Testis (tissue), 3 donors: Measurements from ENCODE around the gene TNNI3K. TPM values are rescaled to one million over a fixed set of nuclear protein-coding genes. Genes with fewer than 3 reads are reported as not detected.

ENCODE experiments used
- DNase-seq: peaks from one replicate; pipeline ENCODE4 v3.0.0-alpha.2; 2019
- H3K27ac ChIP-seq, 2 donors: fragments of 200-600 bp; sonication (generic); one replicate each; pipeline ENCODE4 v1.5.1; 2019
- H3K27me3 ChIP-seq: fragments of 200-600 bp; sonication (generic); one replicate; pipeline ENCODE4 v1.5.1; 2019
- H3K36me3 ChIP-seq: fragments of 200-600 bp; sonication (generic); one replicate; pipeline ENCODE4 v1.5.1; 2017; ENCODE audit warnings: low read depth; ENCODE audit errors: missing control alignments
- H3K4me1 ChIP-seq: fragments of 200-600 bp; sonication (generic); one replicate; pipeline ENCODE4 v1.5.1; 2019
- H3K4me3 ChIP-seq, 2 donors: fragments of 200-600 bp; sonication (generic); one replicate each; pipeline ENCODE4 v1.5.1; 2017 to 2019
- H3K9me3 ChIP-seq: fragments of 200-600 bp; sonication (generic); one replicate; pipeline ENCODE4 v1.5.1; 2017
- POLR2A ChIP-seq: fragments of 450-650 bp; IDR thresholded peaks from one replicate; pipeline ENCODE4 v1.6.1; 2017; ENCODE audit warnings: antibody characterized with exemption, mild to moderate bottlenecking, moderate library complexity
- WGBS, 2 donors: methylation state at CpG; one replicate each; pipeline ENCODE4 v1.1.5; 2018; 5-methylcytosine and 5-hydroxymethylcytosine counted together
- intact Hi-C: fragments of 100-400 bp; cut with DNase I; formaldehyde crosslinking; loops from one replicate; pipeline ENCODE4 v1.15.1; 2023; ENCODE audit warnings: low total_unique reads
- polyA plus RNA-seq: library from polyadenylated mRNA; stranded (reverse); fragments of 350-450 nt; fragmentation: Illumina TruSeq; extraction: RNeasy Lipid Tissue Mini Kit (QIAGEN cat#74804); gene quantifications from one replicate; pipeline ENCODE4 v1.2.3, GENCODE V29; 2014; ENCODE audit warnings: low read depth, low replicate concordance; ENCODE audit not compliant: insufficient read depth
- total RNA-seq, 2 donors: library from RNA; depleted of rRNA; stranded (reverse); fragments of >200 nt; gene quantifications; one replicate each; pipeline ENCODE4 v1.2.3, GENCODE V29; 2016
- TF ChIP-seq, protein P1 (sequence below), 3 experiments: fragments of 450-650 bp in 2 of 3; fragments of 200-600 bp in 1 of 3; sonication (generic) in 1 of 3; IDR thresholded peaks; one replicate each; pipeline ENCODE4 v1.5.1; 2016 to 2019; ENCODE audit warnings: antibody characterized with exemption in 3 of 3, mild to moderate bottlenecking in 2 of 3, moderate library complexity in 1 of 3

Gene TNNI3K
- total and polyA plus RNA-seq, 3 donors from 2014 or later = 6.4 to 6.8 (median 6.5) TPM

DNA sequence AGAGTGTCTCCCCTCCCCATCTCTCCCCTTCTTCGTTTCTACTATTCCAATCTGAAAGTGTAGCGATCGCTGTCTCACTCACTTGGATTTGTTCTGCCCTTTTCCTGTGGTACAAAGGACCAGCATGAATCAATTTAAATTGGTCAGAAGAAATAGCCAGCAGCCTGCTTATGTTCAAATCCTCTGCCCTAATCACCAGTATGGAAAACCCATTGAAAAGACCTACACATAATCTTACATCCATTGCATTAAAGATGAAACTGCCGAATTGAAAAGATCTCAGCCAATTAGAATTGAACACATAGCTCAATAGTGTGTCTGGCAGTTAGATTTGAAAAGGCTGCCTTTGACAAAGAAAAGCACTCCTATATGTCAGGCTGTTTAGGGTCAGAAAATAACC, 122.6 kb downstream of the TNNI3K start:
- Histone ChIP-seq H3K27ac (no peak overlapping the region), H3K36me3 (no peaks in the 10 kb centered on the region), H3K9me3 (no peaks in the 10 kb centered on the region), H3K4me1 (no peaks in the 10 kb centered on the region), H3K27me3 (no peaks in the 10 kb centered on the region), H3K4me3 (no peak overlapping the region)
- intact Hi-C loops = no loop called here
- TF ChIP-seq, protein P1, sequence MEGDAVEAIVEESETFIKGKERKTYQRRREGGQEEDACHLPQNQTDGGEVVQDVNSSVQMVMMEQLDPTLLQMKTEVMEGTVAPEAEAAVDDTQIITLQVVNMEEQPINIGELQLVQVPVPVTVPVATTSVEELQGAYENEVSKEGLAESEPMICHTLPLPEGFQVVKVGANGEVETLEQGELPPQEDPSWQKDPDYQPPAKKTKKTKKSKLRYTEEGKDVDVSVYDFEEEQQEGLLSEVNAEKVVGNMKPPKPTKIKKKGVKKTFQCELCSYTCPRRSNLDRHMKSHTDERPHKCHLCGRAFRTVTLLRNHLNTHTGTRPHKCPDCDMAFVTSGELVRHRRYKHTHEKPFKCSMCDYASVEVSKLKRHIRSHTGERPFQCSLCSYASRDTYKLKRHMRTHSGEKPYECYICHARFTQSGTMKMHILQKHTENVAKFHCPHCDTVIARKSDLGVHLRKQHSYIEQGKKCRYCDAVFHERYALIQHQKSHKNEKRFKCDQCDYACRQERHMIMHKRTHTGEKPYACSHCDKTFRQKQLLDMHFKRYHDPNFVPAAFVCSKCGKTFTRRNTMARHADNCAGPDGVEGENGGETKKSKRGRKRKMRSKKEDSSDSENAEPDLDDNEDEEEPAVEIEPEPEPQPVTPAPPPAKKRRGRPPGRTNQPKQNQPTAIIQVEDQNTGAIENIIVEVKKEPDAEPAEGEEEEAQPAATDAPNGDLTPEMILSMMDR (IDR thresholded peaks at IDR 0.05) = no peak
- TF ChIP-seq POLR2A = no peak
- 91 to 94% methylated on average over 4 of the region's 4 CpGs for WGBS, 2 donors
- DNase-seq = no peak

DNA sequence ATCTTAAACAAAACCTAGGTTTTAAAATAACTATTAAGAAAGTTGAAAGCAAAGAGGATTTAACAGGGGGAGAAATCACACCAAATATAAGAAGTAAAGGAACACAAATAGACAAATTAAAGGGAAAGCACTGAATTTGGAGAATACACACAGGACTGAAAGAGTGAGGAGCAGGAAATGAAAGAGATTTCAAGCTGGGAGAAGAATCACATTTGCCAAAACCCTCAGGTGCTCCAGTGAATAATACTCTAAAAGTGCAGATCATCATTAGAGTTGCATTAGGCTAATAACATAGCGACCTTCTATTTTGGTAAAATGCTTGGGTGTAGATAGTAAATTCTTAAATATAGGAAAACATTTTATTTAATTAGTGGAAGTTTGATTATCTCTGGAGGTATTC, 127.5 kb downstream of the TNNI3K start:
- no peak for DNase-seq
- intact Hi-C loops = no loop called here
- Histone ChIP-seq H3K9me3 (no peaks in the 10 kb centered on the region), H3K27me3 (no peaks in the 10 kb centered on the region), H3K4me3 (no peak overlapping the region), H3K27ac (no peak overlapping the region), H3K4me1 (no peaks in the 10 kb centered on the region), H3K36me3 (no peaks in the 10 kb centered on the region)
- WGBS, 2 donors = 90 to 100% methylated on average over 1 of the region's 1 CpG
- TF ChIP-seq POLR2A = no peak
- TF ChIP-seq, protein P1 (IDR thresholded peaks at IDR 0.05) = no peak

DNA sequence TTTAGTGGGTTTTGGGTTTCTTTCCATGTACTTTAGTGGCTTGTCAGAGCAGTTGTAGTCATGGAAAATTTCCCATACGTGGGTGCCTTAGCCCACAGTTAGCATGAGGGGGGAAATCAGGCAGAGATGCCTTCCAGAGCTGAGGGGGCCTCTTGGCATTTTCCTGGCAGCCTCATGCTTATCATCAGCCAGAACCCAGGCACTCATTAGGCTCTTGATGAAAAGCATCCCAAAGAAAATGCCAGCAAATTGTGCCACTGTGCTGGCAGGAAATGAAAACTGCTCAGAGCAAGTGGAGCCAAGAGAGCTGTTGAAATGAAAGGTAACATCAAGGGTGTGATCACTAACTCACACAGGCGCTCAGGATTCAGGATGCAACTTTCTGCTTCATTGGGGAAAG, 128.0 kb downstream of the TNNI3K start:
- DNase-seq = no peak
- no peak for TF ChIP-seq POLR2A
- TF ChIP-seq, protein P1 (IDR thresholded peaks at IDR 0.05) = no peak
- Histone ChIP-seq H3K9me3 (no peaks in the 10 kb centered on the region), H3K4me1 (no peaks in the 10 kb centered on the region), H3K4me3 (no peak overlapping the region), H3K27me3 (no peaks in the 10 kb centered on the region), H3K27ac (no peak overlapping the region), H3K36me3 (no peaks in the 10 kb centered on the region)
- whole genome bisulfite sequencing, 2 donors = 68 to 72% methylated on average over 2 of the region's 2 CpGs
- intact Hi-C loops = no loop called here

DNA sequence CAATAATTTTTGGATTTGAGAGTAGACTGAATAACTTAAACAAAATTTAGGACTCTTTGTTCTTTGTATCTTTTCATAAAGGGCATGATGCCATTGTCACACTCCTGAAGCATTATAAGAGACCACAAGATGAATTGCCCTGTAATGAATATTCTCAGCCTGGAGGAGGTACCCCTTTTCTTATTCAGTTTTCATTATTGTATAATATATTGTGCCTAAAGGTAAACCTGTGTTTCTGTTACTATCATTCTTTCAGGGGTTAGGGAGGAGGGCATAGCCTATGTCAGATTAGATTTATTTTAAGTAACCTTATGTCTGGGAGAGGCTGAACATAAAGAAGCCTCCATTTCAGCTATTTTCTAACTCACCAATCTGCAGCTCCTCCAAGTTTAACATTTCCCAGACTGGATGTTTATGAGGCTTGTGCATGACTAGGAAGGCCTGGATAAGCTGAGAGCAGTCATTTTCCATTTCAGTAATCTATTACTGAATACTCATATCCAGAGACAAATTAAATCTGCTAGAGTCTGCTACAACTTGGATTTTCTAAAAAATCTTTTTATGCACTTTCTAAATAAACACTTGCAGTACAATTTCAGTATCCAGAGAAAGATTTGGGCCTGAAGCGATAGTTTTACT, 132.1 kb downstream of the TNNI3K start:
- intact Hi-C loops = no loop called here
- no peak overlapping the region for H3K27ac ChIP-seq
- TF ChIP-seq POLR2A = no peak
- TF ChIP-seq, protein P1 (IDR thresholded peaks at IDR 0.05) = no peak
- no peak for DNase-seq
- WGBS, 2 donors = 95 to 100% methylated on average over 1 of the region's 1 CpG
- no peak overlapping the region for H3K4me3 ChIP-seq
- no peaks in the 10 kb centered on the region for H3K9me3 ChIP-seq
- H3K4me1 ChIP-seq = no peaks in the 10 kb centered on the region
- H3K36me3 ChIP-seq = no peaks in the 10 kb centered on the region
- no peaks in the 10 kb centered on the region for H3K27me3 ChIP-seq

DNA sequence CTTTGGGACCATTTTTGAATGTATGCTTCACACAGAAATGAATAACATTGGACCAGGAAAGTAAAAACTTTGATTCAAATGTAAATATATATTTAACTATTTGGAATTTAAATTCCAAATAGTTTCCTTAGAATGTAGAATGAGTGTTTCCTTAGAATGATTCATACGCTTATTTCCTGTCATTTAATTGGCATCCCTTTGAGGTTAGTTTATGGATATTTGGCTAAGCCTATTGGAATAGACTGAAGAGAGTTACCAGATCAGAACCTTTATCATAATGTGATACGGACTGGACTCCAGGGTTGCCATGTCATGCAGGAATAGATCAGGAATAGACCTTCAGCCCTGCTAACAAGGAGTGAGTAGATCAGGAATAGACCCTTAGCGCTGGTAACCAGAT, 133.1 kb downstream of the TNNI3K start:
- TF ChIP-seq, protein P1 (IDR thresholded peaks at IDR 0.05) = no peak
- no peak for TF ChIP-seq POLR2A
- no peaks in the 10 kb centered on the region for H3K4me1 ChIP-seq
- H3K27ac ChIP-seq = no peak overlapping the region
- no peaks in the 10 kb centered on the region for H3K9me3 ChIP-seq
- intact Hi-C loops = no loop called here
- H3K4me3 ChIP-seq = no peak overlapping the region
- no peak for DNase-seq
- H3K27me3 ChIP-seq = no peaks in the 10 kb centered on the region
- WGBS, 2 donors = 92 to 96% methylated on average over 3 of the region's 3 CpGs
- no peaks in the 10 kb centered on the region for H3K36me3 ChIP-seq
